Right renal pelvis (tissue), 4 donors: ENCODE data around the gene GNG2. TPM values are rescaled to one million over a fixed set of nuclear protein-coding genes. Genes with fewer than 3 reads are reported as not detected.
A peak's percentile ranks its signal among the peaks of the same experiment; 100 is the strongest.

Experiments
- DNase-seq, 4 donors: peaks; one replicate each; pipeline ENCODE4 v3.0.0-alpha.2; 2013; ENCODE audit warnings: low read depth in 4 of 4, low spot score in 3 of 4, missing footprints in 1 of 4
- polyA plus RNA-seq, 4 donors: library from polyadenylated mRNA; unstranded; fragments of 120-200 nt; gene quantifications; one replicate each; pipeline ENCODE4 v1.2.1, GENCODE V29; 2013; ENCODE audit not compliant: insufficient read length in 4 of 4

The GNG2 gene
- polyA plus RNA-seq = 10 to 100 TPM; 65.0 to 92.0 (median 87.2) TPM

DNA sequence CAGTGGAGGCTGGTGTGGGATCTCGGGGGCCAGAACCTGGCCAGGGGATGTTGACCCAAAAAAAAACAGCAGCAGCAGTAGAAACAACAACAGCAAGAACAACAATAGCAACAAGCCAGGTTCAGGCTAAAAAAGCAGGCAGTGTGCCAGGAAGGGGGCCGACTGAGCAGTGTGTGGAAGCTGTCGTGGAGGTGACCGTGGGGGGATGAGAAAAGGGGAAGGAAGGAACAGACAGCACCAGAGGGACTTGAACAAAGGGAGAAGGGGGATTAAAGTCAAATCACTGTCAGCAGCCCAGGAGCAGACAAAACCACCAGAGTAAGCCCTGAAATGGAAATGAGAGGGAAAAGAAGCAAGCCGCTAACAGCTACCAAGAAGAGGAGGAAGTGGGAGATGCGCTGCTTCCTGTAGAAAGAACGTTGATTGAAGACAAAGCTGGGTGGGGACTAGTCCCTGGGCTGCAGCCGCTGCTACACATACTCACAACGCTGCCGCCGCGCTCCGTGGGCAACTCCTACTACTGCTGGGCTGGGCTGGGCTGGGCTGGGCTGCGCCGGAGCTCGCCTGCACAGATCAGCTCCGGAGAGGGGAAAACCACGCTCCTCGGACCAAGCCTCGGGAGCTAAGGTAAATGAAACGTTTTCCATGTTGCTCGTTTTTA, at the start of gene GNG2:
TSS of gene GNG2 (plus strand) at position 449 of the 661 bp plus-strand sequence. CDS start 90,067 bp downstream, outside the sequence.
- DNase-seq = peak in 3 of 4 donors; percentile 49 to 71 (median 57)

DNA sequence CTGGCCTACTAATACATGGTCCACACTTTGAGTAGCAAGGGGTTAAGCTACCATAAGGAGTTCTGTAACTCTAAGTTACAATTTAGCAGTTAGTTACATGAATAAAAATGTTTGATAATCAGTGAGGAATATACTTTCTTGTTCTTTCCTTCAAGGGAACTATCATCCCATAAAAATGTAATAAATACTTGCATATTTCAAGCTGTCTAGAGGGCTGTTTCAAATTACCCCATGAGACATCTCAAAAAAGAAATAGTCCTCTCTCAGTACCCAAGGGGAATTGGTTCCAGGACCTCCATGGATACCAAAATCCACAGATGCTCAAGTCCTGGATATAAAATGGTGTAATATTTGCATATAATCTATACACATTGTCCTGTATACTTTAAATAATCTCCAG, 48.7 kb upstream of the GNG2 start:
- no peak for DNase-seq

DNA sequence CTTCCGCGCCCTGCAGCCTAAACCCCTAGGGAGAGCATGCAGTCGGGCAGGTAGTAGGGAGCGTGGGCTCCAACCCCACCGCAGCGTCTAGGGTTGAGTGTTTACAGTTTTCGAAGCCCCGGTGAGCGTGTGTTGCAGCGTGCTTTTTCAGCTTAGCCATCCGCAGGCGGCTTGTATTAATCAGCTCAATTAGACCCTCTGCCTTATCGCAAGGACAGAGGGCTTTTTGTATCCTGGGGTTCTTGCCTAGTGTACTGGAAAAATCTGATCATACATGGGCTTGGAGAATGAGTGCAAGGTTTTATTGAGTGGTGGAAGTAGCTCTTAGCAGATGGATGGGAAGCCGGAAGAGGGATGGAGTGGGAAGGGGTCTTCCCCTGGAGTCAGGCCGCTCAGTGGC, 44.4 kb upstream of the GNG2 start:
- no peak for DNase-seq

DNA sequence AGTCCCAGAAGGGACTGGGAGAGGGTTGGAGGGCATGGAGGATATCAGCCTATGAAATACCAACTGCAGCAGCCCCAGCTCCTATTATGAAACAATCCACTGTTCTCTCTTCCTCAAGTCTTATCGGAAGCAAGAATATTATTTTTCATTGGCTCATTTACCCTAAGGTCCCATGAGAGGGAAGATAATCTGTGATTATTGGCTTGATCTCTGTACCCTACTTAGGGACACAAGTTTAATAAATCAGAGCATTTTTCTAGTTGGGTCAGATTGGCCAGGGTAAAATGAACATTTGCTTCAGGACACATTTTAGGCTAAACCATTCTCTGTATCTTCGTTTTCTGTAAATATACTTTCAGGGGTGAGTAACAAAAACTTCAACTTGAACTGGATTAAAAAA, 43.1 kb upstream of the GNG2 start:
- DNase-seq = no peak

DNA sequence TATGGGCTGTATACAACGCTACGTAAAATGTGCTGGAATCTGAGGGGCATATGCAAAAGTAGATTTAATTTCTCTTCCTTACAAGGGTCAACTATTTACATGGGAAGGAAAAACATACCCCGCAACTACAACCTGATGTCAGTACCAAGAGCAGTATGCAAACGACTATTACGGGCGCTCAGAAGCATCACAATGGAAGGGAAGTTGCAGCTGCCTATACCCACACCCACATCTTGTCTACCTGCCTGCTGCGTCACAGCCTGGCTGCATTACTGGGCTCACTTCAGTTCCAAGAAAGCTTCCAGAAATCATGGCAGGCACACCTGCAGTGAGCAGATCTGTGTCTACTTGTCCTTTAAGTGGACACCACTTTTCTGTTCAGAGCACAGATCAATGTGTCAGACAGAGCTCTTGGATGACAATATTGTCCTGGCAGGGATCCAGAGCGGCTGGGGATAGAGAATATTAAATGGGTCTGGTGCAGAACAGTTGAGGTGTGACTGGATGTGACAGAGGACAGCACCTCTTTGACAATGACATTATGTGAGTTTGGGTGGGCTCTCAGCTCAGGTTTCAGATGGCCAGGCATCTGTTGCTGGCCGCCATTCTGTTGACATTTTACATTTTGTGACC, 41.5 kb upstream of the GNG2 start:
- DNase-seq = no peak

DNA sequence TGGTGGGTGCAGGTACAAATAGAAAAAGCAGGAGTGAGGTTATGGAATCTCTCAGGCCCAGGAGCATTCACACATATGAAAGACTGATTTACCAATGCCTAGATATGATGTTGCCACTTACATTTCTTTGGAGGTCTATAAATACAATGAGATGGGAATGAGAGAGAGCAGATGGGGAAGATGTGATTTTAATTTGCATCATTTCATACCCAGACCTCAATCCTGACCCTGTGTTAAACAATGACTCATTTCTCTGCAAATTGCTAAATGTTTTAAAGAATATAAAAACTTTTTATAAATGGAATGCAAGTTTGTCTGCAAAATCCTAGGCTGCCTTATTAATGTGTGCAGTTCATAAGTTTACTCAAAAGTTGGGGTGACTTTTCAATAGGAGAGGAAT, 38.6 kb upstream of the GNG2 start:
- DNase-seq = no peak

DNA sequence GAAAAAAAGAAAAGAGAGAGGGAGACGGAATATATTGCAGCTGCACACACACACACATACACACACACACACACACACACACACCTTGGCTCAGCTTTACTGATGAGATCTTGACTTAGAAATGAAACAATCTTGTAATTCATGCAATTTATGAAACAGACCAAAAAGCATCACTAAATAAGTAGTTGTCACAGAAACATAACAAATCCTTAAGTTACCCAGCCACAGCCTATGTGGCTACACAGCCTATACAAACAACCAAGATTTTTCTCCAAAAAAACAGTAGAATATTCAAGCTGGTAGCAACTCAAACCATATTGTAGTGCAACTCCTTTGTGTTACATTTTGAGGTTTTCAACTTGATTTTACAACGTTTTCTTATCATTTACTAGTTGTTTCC, 37.9 kb upstream of the GNG2 start:
- no peak for DNase-seq

DNA sequence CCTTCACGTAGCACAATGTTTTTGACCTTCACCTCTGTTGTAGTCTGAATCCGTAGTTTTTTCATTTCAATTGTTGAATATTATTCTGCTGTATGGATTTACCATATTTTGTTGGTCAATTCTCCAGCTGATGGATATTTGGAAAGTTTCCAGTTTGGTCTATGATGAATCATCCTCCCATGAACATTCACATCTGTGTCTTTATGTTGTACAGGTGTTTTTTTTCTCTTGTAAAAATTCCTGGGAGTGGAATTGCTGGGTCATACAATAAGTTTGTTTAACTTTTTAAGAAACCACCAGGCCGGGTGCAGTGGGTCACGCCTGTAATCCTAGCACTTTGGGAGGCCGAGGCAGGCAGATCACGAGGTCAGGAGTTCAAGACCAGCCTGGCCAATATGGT, 36.7 kb upstream of the GNG2 start:
- DNase-seq = no peak

DNA sequence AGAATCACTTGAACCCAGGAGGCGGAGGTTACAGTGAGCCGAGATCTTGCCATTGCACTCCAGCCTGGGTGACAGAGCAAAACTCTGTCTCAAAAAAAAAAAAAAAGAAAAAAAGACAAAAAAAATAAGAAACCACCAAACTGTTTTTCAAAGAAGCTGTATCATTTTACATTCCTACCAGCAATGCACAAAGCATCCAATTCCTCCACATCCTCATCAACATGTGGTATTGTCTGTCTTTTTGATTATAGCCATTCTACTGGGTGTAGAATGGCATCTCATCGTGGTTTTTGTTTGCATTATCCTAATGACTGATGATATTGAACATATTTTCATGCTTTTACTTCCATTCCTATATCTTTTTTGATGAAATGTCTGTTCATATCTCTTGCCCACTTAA, 36.2 kb upstream of the GNG2 start:
- DNase-seq = no peak

DNA sequence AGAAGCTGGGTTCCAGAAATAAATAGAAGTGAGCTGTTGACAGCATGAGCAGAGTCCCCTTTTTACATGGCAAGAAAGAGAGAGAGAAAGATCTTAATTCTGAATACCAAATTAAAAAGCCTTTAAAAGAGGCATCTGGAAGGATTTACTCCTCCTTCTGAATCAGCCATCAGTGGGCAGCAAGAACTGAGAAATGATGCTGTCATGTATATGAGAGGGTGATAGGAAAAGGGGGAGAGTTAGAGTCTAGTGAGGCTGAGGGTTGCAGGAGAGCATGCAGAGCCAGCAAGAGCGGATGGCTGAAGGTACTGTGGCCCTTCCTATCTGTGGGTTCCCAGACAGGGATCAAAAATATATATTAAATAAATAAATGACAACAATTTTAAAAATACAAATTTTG, 34.5 kb upstream of the GNG2 start:
- no peak for DNase-seq

DNA sequence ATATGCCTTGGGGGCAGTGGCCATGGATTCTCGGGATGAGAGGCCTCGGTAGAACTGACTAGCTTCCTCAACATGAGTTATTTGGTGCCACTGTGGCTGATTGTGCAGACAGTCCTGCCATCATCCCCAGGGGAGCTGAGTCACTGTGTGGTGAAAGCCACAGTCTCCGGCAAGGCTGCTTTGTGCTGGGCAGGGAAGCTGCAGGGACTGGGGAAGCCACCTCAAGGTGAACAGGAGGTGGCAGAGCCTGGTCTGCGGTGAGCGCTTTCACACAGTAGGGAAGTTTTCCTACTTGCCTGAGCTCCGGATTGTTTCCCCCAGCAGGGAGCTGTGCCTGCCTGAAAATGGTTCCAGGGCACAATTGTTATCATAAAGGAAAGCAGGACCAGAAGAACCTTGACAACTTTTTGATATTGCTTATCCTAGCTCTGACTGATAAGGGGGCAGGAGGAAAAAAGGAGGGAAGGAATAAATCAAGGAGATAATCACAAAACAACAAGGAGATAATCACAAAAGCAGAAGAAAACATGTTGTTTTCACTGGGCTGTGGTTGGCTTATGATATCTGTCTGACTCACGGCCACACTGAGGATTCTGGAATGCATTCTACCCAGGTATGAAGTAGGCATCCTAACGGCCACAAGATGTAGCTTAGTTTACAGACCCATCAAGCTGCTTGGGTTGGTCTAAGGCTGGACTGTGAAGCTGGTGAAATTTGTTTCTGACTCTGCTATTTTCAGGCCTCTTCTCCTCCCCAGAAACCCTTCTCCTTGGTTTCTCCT, 32.2 kb upstream of the GNG2 start:
- no peak for DNase-seq

DNA sequence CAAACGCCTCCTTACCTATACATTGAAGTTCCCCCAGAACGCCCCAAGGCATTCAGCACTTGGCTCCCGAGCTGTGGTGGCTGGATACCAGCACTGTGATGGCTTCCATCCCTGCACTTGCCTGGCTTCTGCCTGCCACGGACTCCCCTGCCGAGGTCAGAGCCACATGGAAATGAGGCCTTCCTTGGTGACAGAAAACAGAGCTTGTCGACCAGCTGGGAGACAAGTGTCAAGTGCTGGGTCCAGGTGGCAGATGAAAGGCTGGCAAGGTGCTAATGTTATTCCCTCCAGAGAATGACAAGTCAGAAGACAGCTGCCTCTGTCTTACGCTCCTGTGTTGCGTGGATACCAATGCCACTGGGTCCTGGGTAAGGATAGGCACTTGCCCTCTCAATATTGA, 26.2 kb upstream of the GNG2 start:
- no peak for DNase-seq

DNA sequence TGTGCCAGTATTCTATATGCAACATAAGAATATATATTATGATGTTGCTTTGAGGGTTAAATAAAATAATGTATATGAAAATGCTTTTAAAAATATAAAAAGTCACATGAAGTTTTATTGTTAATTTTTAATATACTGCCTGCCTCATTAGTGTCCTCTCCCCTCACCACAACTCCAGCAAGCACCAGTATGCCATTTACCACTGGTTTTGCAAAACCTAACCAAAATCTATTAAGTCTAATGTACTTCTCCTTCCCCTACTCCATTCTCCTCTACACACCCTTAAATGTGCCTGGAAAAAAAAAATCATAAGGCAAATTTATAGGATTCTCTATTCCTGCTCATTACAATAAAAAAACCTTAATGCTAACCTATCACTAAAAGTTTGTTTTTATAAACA, 24.0 kb upstream of the GNG2 start:
- no peak for DNase-seq

DNA sequence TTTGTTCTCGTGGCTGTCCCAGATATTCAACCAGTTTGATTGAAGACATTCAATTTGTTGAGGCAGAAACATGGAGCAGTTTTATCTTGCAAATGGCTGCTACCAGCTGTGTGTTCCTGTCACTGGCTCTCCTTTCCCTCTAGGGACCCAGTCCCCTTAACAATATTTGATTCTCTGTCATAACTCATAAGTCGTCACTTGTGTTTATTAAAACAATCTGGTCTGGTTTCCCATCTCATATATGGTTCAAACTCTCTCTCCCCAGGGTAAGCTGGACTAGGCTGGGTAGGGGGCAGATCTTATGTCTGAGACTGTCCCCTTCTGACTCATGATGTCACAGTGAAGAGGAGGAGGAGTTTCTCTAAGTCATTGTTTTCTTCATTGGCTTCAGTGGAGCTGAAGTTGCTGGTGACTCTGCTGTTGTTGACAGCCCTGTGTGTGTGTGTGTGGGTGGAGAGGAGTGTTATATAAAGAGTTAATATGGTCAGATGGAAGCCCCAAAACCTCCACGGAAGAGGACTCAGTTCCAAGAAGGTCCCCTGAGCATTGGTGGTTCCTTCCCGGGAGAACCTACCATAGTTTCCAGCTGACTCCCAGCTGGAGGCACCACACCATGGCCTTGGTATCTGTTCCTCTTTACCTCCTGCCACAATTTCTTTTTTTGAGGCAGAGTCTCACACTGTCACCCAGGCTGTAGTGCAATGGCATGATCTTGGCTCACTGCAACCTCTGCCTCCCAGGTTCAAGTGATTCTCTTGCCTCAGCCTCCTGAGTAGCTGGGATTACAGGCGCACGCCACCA, 16.1 kb upstream of the GNG2 start:
- DNase-seq = no peak

DNA sequence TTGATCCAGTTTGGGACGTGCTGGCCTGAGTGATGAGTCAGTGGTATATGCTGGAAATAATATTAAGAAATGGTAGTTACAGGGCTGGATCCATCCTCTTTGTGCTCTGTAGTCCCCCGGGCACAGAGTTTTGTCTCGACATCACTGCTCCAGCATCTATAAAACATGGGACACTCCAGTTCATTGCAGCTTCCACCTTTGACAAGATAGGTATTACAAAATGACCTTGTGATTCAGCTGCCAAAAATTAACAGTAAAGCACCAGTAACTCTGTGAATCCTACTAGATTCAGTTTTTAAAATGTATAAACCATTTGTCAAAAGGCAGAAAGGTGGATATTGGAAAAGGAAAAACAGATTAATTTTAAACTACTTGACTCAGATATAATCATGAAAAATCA, 14.6 kb upstream of the GNG2 start:
- DNase-seq = no peak

DNA sequence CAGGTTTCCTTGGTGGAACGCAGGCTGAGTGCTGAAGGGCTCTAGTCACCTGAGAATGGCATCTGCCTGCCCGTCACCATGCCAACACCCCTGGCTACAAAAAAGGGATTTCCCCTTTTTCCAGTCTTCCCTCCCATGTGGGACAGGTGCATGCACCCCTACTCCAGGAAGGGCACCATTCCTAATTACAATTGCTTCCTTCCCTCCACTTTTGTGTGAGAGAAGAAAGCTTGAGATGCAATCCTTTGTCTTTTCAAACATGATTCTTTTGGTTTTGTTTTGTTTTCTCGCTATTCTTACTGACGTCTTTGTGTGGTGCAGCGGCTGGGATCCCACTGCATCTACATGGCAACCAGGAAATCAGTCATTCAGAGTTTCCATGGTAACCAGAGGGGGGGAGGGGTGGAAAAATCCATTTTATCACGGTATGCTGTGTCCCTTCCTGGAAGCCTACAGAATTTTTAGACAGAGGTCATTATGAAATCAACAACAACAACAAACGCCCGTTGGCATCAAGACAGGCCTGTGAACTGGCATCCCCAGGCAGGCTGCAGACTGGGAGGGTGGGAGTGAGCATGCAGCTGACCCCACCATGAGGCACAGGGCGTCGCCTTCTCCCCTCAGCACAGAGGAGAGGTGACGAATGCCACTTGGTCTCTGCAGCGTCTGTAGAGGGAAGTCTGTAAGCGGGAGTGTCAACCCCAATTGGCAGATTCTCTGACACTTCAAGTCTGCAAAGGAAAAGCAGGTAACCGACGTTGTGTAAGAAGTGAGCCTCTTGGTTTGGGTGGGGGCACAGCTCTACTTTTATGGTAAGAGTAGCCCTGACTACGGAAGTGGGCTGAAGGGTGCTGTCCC, 13.6 kb upstream of the GNG2 start:
- DNase-seq = peak in 2 of 4 donors; percentile 28 to 32

DNA sequence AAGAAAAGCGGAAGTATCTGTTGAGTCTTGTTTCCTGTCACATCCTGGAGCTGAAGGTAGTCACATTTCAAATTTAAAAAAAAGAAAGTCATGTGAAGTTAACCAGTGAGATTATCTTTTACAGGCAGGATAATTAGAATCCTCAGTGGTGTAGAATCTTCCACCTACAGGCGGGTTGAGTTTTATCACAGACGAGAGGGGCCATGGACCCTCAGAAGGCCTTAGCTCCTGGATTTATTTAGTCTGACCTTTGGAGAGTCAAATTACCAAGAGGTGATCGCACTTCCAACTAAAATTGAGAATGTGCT, 13.0 kb upstream of the GNG2 start:
- DNase-seq = no peak

DNA sequence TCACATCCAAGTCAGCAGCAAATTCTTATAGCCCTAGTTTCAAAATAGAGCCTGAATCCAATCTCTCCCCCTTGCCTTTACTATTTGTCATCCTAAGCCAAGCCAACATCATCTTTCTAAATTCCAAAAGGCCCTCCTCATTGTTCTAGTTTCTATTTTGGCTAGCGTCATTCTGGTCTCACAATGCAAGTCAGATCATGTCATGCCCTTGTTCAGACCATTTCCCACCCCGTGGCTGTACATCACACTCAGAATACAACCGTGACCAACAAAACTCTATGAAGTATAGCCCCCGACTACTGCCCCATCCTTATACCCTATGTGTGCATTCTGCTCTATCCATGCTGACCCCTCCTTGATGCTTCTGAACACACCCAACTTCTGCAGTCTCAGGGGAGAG, 12.3 kb upstream of the GNG2 start:
- no peak for DNase-seq

DNA sequence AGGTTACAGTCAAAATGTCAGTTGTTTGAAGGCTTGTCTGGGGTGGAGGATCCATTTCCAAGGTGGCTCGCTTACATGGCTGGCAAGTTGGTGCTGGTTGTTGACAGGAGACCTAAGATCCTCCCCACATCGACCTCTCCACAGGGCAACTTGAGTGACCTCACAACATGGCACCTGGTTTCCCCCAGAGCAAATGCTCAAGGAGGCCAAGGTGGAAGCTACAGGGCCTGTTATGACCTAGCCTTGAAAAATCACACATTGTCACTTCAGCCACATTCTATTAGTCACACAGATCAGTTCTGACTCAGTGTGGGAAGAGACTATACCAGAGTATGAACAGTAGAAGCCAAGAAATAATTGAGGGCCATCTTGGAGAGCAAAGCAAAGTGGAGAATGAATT, 11.3 kb upstream of the GNG2 start:
- no peak for DNase-seq

DNA sequence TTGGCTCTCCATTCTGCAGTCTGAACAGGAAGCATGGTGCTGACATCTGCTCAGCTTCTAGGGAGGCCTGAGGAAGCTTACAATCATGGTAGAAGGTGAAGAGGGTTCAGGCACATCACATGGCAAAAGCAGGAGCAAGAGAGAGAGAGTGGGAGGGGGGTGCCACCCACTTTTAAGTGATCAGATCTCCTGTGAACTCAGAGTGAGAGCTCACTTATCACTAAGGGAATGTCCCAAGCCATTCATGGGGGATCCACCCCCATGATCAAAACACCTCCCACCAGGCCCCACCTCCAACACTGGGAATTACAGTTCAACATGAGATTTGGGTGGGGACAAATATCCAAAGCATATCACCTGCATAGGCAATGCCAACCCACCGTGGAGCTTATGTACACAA, 9.8 kb upstream of the GNG2 start:
- no peak for DNase-seq
